ENCODE measurements around the gene ACOT7.

Gene ACOT7

DNA sequence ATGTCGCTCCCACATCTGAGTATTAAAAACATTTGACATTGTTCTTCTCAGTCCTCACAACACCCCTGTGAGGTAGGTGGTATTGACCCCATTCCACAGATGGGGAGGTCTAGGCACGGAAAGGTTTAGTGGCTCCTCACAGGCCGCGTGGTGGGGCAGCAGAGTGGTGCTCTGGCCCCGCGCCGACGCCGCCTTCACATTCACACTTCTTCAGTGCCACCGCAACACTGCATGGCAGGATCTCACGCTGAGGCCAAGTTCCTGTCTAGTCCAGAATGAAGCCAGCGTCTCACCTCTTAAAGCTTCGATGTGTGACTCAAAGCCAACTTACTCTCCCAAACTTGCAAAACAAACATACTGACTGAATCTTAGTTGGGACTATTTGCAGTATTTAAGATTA, 169.9 kb downstream of the ACOT7 start:
- H3K4me1 ChIP-seq (ENCODE audit: low read length) = no peaks in the 10 kb centered on the region
- H3K36me3 ChIP-seq (replicated peaks; ENCODE audit: insufficient read depth, low read length) = peaks cover 15% of the 10 kb centered on the region
- H2AFZ ChIP-seq (ENCODE audit: low read length) = no peak overlapping the region
- no peak overlapping the region for H3K4me3 ChIP-seq (ENCODE audit: low read length)
- DNase-seq = no peak
- H3K9me2 ChIP-seq (replicated peaks; ENCODE audit: insufficient read depth, low read length) = no peaks in the 10 kb centered on the region
- no peaks in the 10 kb centered on the region for H3K9me3 ChIP-seq (replicated peaks; ENCODE audit: insufficient read depth, low read length)
- TF ChIP-seq EZH2phosphoT487 (IDR thresholded peaks at IDR 0.05; ENCODE audit: low read length) = no peak
- no peak for TF ChIP-seq EZH2 (optimal IDR thresholded peaks at IDR 0.05; ENCODE audit: low read depth, low read length)
- TF ChIP-seq, protein P1, sequence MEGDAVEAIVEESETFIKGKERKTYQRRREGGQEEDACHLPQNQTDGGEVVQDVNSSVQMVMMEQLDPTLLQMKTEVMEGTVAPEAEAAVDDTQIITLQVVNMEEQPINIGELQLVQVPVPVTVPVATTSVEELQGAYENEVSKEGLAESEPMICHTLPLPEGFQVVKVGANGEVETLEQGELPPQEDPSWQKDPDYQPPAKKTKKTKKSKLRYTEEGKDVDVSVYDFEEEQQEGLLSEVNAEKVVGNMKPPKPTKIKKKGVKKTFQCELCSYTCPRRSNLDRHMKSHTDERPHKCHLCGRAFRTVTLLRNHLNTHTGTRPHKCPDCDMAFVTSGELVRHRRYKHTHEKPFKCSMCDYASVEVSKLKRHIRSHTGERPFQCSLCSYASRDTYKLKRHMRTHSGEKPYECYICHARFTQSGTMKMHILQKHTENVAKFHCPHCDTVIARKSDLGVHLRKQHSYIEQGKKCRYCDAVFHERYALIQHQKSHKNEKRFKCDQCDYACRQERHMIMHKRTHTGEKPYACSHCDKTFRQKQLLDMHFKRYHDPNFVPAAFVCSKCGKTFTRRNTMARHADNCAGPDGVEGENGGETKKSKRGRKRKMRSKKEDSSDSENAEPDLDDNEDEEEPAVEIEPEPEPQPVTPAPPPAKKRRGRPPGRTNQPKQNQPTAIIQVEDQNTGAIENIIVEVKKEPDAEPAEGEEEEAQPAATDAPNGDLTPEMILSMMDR (IDR thresholded peaks at IDR 0.05; ENCODE audit: low read length) = no peak
- no peaks in the 10 kb centered on the region for H4K20me1 ChIP-seq (ENCODE audit: insufficient read depth, low read length)
- no peaks in the 10 kb centered on the region for H3K27me3 ChIP-seq (replicated peaks; ENCODE audit: insufficient read depth, low read length)
- peaks cover 4% of the 10 kb centered on the region; the same call in 1 of the 2 replicates for H3K79me2 ChIP-seq (ENCODE audit: low read length)
- no peak overlapping the region for H3K4me2 ChIP-seq (ENCODE audit: low read depth, low read length)
- H3F3A ChIP-seq (ENCODE audit: insufficient read depth, low read length) = no peaks in the 10 kb centered on the region
- no peak overlapping the region for H3K9ac ChIP-seq (ENCODE audit: low read length)
- H3K27ac ChIP-seq (ENCODE audit: low read length) = no peak overlapping the region

DNA sequence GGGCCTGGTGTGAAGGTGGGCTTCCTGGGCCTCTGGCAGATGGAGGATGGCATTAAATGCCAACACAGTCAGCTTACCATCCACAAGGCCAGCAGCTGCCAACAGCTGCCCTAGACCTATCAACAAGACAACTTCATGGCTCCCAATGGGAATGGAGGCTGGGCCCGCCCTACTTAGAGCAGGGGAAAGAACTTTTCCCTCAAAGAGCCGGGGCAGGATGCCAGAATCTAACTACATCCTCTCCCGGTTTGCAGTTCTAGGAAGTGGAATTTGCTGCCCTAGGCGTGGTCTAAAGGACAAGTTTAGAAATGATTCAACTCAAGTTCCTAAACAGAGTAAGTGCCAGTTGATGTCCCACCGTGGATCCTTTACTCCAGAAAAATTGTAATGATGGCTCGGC, 170.9 kb downstream of the ACOT7 start:
- no peak overlapping the region for H3K4me3 ChIP-seq (ENCODE audit: low read length)
- no peaks in the 10 kb centered on the region for H3K9me2 ChIP-seq (replicated peaks; ENCODE audit: insufficient read depth, low read length)
- no peak for DNase-seq
- no peak overlapping the region for H3K4me2 ChIP-seq (ENCODE audit: low read depth, low read length)
- no peak overlapping the region for H2AFZ ChIP-seq (ENCODE audit: low read length)
- H3K27ac ChIP-seq (ENCODE audit: low read length) = no peak overlapping the region
- H3K79me2 ChIP-seq (ENCODE audit: low read length) = peaks cover 4% of the 10 kb centered on the region; the same call in 1 of the 2 replicates
- no peaks in the 10 kb centered on the region for H3K4me1 ChIP-seq (ENCODE audit: low read length)
- H3K27me3 ChIP-seq (replicated peaks; ENCODE audit: insufficient read depth, low read length) = no peaks in the 10 kb centered on the region
- H3K9me3 ChIP-seq (replicated peaks; ENCODE audit: insufficient read depth, low read length) = no peaks in the 10 kb centered on the region
- H4K20me1 ChIP-seq (ENCODE audit: insufficient read depth, low read length) = no peaks in the 10 kb centered on the region
- H3K36me3 ChIP-seq (replicated peaks; ENCODE audit: insufficient read depth, low read length) = peaks cover 15% of the 10 kb centered on the region
- no peaks in the 10 kb centered on the region for H3F3A ChIP-seq (ENCODE audit: insufficient read depth, low read length)
- TF ChIP-seq, protein P1 (IDR thresholded peaks at IDR 0.05; ENCODE audit: low read length) = no peak
- no peak for TF ChIP-seq EZH2 (optimal IDR thresholded peaks at IDR 0.05; ENCODE audit: low read depth, low read length)
- no peak for TF ChIP-seq EZH2phosphoT487 (IDR thresholded peaks at IDR 0.05; ENCODE audit: low read length)
- H3K9ac ChIP-seq (ENCODE audit: low read length) = no peak overlapping the region

DNA sequence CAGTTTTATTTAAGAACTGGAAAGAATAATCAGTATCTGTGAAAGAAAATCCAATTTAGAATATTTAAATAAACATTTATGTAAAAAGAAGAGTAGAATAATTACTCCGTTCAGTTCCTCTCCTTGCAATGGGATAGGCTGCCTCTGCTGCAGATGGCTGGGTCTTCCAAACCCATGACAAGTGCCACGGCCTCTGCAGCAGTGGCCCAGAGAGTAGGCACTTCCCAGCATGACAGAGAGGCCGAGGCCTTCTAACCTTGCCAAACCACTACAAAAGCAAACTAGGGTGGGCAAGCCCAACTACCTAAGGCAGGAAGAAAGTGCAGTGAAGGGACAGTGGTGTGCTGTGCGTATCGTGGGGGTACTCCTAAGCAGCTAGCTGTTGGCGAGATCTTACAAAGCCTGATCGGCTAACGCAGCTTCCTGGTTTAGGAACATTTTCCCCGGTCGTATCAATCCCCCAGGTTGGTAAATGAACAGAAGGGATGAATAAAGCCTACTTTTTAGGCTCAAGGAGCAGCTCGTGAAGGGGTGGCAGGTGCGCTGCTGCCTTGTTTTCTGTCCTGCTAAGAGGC, 172.3 kb downstream of the ACOT7 start:
- DNase-seq = no peak
- peaks cover 15% of the 10 kb centered on the region for H3K36me3 ChIP-seq (replicated peaks; ENCODE audit: insufficient read depth, low read length)
- no peak overlapping the region for H3K9ac ChIP-seq (ENCODE audit: low read length)
- TF ChIP-seq EZH2phosphoT487 (IDR thresholded peaks at IDR 0.05; ENCODE audit: low read length) (no peak), EZH2 (optimal IDR thresholded peaks at IDR 0.05; ENCODE audit: low read depth, low read length) (no peak)
- TF ChIP-seq, protein P1 (IDR thresholded peaks at IDR 0.05; ENCODE audit: low read length) = no peak
- no peaks in the 10 kb centered on the region for H3K9me3 ChIP-seq (replicated peaks; ENCODE audit: insufficient read depth, low read length)
- H4K20me1 ChIP-seq (ENCODE audit: insufficient read depth, low read length) = no peaks in the 10 kb centered on the region
- H3K79me2 ChIP-seq (ENCODE audit: low read length) = no peaks in the 10 kb centered on the region
- no peaks in the 10 kb centered on the region for H3K9me2 ChIP-seq (replicated peaks; ENCODE audit: insufficient read depth, low read length)
- H2AFZ ChIP-seq (ENCODE audit: low read length) = no peak overlapping the region
- no peaks in the 10 kb centered on the region for H3K27me3 ChIP-seq (replicated peaks; ENCODE audit: insufficient read depth, low read length)
- H3K4me2 ChIP-seq (ENCODE audit: low read depth, low read length) = no peak overlapping the region
- no peak overlapping the region for H3K4me3 ChIP-seq (ENCODE audit: low read length)
- H3K27ac ChIP-seq (ENCODE audit: low read length) = no peak overlapping the region
- H3F3A ChIP-seq (ENCODE audit: insufficient read depth, low read length) = no peaks in the 10 kb centered on the region
- H3K4me1 ChIP-seq (ENCODE audit: low read length) = no peaks in the 10 kb centered on the region
